Measurements from ENCODE around the gene BTNL9.

DNA sequence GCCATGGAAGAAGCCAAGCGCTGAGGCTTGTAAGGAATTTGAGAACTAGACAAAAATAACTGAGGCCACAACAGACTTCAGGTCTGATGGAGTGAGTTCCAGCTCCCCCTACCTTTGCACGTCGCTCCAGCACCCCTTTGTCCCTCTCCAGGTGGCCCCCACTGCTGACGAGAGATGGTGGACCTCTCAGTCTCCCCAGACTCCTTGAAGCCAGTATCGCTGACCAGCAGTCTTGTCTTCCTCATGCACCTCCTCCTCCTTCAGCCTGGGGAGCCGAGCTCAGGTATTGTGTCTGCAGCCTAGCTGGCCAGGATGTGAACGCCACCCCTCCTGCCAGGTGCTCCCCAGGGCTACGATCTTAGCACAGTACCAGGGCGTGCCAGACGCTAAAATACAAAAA lies 5.2 kb downstream of the BTNL9 start:
- TF ChIP-seq CTCF (conservative IDR thresholded peaks at IDR 0.05 in 1 of 2, IDR thresholded peaks at IDR 0.05 in 1 of 2; ENCODE audit: extremely low read depth in 1 of 2, insufficient read depth in 1 of 2, low read depth in 1 of 2, low read length in 2 of 2): no peak
- TF ChIP-seq EZH2 (IDR thresholded peaks at IDR 0.05; ENCODE audit: borderline replicate concordance, low read length): no peak
